HG03064 (cell line): ENCODE data around the gene CYLD.

Experiments used
- ATAC-seq: cut with Tn5 transposase; IDR thresholded peaks from one replicate; pipeline ENCODE4 v1.9.1; 2021; ENCODE audit warnings: low read depth; ENCODE audit not compliant: unreplicated experiment

CYLD gene

DNA sequence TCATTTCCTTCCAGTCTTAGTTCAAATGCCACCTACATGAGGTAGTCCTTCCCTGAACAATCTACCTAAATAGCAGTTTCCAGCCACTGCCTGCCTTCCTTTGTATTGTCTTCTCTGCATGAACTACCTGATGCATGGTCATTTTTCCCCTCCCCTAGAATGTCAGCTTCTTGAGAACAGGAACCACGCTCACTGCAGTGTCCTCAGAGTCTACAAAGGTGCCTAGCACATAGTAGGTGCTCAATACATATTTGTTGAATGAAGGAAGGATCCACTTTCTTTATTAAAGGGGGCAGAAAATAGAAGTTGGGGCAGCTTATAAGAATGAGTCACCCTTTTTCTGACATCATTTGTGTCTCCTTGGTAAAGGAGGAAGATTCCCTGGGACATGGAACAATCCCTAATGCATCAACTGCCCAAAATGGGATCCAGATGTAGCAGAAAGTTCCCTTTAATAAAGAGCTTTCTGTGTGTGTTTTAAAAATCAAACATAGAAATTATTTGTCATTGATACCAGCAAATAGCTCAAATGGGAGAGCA lies 4.4 kb upstream of the CYLD start:
- no peak for ATAC-seq

DNA sequence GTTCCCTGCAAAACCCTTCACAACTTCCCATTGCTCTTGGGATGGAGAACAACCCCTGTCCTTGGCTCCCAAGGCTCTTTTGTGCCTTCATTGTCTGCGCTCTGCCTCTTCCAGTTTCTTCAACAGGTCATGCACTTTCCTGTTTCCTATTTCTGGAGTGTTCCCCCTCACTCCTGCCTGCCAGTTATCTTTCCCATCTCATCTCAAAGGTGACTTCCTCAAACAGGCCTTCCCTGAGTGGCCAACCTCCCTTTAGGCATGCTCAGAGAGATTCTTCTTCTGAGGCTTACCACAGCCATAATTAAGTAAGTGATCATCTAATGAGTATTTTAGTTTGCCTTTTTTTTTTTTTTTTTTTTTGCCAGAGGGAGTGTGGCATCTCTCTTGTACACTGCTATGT lies 2.9 kb upstream of the CYLD start:
- ATAC-seq, result no peak

DNA sequence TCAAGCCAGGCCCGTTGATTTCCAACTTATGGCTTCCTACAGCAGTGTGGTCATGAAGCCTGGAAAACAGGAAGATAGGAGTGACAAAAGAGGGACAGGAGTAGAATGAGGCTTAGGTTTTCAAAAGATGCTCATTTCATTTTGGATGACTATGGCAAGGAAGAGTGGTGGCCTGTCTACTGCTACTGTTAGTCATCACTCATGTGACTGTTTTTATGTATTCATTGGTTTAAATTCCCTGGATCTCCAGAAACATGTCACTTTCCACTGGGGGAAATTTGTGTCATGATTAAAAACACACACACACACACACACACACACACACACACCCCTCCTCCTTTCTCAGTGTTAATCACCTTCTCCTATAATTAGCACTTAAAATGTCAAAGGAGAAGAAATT lies 1.1 kb upstream of the CYLD start:
- no peak for ATAC-seq

DNA sequence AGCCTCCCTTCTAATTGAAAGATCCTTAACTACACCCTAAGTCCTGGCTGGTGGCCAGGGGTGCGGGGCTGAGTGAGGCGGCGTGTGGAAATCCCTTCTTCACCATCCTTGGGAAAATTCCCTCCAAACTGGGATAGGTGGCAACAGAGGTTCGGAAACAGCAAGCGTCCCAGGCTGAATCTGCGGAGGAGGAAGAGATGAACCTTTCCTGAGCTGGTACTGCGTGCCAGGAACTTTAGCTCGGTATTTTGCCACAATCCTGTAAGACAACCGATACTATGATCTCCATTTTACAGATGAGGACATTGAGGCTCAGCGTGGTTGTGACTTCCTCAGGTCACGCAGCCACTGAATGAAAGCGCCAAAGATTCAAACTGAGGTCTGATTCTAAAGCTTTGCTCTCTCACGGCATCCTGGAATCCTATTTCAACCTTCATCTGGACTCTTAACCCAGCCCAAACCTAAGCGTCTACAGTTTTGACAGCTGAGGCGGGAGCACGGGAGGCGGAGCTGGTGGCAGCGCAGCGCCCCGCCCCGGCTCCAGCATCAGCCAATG lies 583 bp upstream of the CYLD start:
- ATAC-seq, result no peak

DNA sequence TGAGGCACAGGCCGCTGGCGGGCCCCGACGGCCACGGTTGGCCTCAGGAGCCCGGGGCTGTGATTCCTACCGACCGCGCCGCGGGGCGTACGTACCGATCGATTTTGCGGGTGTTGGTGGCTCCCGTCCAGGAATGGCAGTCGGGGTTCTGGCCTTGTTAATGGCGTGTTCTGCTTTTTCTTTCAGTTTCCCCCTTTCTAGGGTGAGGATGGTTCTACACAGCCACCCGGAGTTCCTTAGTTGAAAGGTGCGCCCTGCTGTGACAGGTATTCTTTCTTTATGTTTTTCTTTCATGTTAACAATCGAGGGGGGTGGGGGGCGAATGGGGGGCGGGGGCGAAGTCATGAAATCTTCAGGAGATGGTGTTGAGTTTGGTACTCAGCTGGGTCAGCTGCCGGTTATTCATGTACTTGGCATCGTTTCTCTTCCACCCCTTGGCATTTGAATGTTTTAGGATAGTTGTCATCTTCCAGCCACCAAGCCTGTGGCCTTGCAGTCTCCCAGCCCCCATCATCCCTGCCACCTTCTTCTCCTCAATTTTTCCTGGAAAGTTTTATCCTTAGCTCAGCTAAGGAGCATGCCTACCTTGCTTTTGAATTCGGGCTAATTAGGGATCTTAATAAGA lies 802 bp downstream of the CYLD start:
- no peak for ATAC-seq

DNA sequence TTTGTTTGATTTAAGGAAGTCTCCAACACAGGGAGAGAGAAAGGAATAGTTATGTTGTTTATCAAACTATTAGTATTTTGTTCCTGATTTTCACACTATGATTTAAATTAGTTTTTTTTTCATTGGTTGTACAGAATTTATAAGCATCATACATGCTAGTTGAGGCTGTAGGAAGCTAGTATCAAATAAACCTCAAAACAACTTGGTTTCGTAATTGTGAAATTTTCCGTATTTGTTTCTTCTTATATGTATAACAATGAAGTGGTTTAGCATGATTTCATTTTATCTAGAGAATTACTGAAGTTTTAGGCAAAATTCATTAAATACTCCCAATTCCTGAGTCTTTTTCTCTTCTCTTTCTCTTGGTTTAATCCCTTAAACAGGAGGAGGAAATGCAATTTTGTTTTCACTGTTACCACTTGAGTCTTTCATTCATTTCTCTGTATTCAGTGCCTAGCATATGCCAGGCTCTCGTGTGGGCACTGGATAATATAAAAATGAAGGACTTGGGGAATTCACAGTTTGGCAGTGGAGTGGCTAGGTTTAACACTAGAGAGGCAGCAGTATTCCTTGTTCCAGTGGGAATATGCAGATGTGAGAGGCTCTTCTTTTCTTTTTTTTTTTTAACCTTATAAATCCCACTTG lies 1.8 kb downstream of the CYLD start:
- ATAC-seq, result no peak

DNA sequence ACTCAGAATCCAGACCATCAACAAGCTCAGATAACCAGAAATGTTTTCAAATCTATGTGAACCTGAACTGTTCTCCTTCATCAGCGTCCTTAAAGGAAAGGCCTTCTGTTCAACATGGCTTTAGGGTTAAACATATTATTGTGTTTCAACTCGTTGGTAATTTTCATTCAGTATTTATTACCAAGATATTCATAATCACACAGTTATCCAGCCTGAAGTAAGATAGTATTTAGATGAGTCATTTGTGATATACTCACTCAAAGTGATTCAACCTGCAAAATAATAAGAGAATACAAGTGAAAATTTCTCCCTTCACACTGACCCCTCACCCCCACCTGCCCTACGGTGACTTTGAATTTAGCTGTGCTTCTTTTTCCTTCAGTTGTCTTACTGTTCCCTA lies 3.0 kb downstream of the CYLD start:
- no peak for ATAC-seq

DNA sequence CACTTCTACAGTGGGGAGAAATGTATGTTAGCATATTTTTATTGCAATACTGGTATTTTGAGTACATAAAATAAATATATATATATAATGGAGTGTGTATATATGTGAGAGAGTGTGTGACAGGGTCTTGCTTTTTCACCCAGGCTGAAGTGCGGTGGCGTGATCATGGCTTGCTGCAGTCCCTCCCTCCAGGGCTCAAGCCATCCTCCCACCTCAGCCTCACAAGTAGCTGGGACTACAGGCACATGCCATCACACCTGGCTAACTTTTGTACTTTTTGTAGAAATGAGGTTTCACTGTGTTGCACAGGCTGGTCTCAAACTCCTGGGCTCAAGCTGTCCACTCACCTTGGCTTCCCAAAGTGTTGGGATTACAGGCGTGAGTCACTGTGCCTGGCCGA lies 4.1 kb downstream of the CYLD start:
- ATAC-seq, result no peak

DNA sequence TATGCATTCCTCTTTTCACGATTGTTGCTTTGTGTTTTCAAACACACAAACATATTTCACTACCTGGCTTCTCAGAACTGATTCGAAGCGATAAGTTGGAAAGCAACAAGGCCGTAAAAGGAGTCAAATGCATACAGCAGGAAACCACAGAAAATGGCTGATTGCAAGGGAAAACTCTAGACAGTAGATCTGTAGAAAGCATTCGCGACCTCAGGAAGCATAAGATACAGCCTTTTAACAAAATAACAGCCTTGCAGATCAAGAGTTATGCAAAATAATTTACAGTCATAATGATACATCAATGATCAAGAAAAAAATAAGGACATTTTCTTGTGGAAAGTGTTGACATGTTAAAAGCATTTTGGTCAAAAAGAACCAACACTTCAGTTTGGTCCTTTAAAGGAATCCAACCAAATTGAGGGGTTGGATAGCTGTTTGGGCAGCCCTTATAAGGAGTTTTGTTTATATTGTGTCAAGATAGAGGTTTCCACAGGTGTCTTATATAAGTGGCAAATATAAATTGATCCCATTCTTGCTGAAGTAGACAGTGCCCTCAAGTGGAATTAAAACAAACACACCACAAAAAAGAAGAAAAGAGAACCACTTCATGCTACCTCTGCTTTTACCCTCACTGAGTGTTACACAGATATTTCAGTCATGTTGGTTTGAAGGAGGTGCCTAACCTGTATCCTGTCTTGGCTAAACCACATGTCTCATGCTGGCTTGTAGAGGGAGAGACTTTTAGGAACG lies 5.5 kb downstream of the CYLD start:
- no peak for ATAC-seq

DNA sequence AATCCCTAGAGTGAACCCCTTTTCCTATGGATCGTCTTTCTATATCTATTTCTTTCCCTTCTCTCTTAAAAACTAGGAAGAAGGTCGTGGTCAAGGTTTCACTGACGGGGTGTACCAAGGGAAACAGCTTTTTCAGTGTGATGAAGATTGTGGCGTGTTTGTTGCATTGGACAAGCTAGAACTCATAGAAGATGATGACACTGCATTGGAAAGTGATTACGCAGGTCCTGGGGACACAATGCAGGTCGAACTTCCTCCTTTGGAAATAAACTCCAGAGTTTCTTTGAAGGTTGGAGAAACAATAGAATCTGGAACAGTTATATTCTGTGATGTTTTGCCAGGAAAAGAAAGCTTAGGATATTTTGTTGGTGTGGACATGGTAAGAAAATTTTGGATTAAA lies 9.6 kb downstream of the CYLD start:
- ATAC-seq, result no peak

DNA sequence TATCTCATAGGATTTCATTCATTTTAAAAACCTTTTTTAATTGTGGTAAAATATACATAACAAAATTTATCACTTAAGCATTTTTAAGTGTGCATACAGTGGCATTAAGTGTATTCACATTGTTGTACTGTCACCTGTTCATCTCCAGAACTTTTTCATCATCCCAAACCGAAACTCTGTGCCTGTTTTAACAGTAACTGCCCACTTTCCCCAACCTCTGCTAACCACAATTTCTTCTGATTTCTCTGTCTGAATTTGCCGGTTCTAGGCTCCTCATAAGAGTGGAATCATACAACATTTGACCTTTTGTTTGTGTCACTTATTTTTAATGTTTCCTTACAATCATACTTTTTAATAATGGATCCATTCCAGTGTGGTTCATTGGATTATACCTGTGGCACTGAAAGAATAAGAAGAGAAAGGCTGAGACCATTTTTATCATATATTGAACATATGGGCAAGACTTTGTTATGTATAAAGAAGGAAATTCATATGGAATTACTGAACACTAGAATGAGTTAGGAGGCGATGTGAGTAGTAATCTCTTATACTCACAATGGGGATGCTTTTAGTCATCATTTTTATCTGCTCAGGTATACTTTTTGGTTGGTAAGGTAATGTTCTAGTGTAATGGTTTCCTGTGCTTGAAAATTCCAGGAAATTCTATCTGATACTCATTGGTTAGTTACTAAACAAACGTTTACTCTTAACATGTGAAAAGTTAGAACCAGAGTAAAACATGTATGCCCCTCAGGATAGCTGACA lies 10.8 kb downstream of the CYLD start:
- no peak for ATAC-seq

DNA sequence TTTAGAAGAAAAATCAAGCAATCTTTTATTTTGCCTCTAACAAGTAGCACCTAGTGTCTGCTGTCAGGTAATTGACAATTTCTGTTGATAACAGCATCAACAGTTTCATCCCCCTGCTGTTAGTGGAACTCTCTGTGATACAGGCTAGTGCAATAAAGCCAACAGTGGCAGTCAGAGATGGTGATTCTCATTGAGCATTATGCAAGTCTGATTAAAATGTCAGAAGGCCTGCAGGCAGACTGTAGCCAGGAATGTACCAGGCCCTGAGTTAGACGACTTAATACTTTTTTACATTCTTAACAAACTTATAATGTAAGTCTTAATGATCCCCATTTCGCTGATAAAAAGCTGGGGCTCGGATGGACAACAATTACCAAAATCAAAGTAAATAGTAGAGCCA lies 14.6 kb downstream of the CYLD start:
- ATAC-seq, result no peak

DNA sequence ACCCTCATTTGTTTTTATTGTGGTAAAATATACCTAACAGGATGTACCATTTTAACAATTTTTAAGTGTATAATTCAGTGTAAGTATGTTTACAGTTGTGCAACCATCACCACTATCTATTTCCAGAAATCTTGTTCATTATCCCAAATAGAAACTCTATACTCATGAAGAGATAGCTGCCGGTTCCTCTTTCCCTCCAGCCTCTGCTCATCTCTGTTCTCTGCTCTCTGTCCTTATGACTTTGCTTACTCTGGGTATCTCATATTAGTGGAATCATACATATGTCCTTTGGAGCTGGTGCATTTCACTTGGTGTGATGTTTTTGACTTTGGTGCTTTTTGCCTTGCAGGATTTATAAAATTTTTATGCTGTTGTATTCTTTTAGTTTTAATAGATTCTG lies 19.4 kb downstream of the CYLD start:
- ATAC-seq, result no peak

DNA sequence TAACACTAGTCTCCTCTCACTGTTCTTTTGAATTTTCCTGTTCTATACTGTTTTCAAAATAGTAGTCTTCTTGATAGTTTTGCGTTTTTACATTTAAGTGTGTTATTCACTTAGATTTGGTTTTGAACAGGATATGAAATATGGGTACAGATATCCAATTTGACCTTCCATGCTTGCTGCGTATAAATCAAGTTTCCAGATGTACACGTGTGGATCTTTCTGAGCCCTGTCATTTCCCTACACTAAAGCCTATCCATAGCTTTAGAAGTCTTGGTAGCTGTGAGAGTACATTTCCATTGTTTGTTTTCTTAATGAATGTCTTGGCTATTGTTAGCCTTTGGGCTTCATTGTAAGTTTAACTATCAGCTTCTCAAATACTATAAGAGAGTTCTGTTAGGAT lies 20.4 kb downstream of the CYLD start:
- ATAC-seq, result no peak

DNA sequence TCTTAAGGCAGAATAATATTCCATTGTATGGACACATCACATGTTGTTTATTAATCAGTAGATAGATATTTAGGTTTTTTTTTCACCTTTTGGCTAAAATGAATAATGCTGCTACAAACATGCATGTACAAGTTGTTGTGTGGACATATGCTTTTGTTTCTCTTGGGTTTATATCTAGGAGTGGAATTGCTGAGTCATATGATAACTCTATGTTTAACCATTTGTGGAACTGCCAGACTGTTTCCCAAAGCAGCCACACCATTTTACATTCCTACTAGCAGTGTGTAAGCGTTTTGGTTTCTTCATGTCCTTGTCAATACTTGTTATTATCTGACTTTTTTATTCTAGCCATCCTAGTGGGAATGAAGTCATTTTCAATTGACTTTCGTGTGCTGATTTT lies 21.3 kb downstream of the CYLD start:
- no peak for ATAC-seq

DNA sequence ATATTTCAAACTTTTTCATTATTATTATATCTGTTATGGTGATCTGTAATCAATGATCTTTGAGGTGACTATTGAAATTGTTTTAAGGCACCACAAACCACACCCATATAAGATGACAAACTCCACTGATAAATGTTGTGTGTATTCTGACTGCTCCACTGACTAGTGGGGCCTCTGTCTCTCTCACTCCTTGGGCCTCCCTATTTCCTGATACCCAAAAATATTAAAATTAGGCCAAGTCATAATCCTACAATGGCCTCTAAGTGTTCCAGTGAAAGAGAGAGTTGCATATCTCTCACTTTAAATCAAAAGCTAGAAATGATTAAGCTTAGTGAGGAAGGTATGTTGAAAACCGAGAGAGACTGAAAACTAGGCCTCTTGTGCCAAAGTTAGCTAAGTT lies 23.4 kb downstream of the CYLD start:
- ATAC-seq, result no peak

DNA sequence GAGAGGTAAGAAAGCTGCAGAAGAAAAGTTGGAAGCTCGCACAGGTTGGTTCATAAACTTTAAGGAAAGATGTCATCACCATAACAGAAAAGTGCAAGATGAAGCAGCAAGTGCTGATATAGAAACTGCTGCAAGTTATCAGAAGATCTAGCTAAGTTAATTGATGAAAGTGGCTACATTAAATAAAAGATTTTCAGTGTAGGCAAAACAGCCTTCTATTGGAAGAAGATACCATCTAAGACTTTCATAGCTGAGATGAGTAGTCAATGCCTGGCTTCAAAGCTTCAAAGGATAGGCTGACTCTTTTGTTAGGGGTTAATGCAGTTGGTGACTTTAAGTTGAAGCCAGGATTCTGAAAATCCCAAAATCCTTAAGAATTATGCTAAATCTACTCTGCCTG lies 24.0 kb downstream of the CYLD start:
- ATAC-seq, result no peak

DNA sequence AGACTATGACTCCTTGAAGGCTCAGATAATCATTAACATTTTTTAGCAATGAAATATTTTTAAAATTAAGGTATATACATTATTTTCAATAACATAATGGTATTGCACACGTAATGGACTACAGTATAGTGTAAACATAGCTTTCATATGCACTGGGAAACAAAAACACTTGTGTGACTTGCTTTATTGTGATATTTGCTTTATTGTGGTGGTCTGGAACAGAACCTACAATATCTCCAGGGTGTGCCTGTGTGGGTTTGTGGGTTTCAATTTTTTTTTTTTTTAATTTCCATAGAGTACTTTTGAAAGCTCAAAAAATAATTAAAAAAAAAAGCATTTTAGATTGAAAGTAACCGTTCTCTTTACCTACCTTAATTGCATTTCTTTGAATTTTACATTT lies 25.3 kb downstream of the CYLD start:
- no peak for ATAC-seq

DNA sequence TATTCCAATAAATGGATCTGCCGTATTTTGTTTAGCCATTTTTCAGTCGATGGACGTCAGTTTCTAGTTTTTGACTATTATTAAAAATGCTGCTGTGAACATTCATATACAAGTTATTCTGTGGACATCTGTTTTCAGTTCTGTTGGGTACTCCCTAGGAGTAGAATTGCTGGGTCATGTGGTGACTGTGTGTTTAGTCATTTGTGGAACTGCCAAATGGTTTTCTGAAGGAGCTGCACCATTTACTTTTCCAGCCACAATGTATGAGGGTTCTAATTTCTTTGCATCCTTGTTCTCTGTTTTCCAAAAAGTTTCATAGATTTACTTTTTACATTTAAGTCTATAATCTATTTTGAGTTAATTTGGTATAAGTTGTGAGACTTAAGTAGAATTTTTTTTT lies 29.5 kb downstream of the CYLD start:
- ATAC-seq, result no peak

DNA sequence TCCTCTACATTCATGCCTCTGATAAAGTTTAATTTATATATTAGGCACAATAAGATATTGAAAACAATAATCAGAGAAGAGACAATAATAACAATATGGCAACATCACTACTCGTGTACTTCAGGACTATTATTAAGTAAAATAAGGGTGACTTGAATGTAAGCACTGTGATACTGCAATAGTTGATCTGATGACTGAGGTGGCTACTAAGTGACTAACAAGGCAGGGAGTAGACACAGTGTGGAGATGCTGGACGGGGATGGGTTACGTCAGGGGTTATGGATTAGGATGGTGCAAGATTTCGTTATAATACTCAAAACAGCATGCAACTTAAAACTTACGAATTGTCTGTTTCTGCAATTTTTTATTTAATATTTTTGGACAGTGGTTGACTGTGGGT lies 32.5 kb downstream of the CYLD start:
- ATAC-seq, result no peak

DNA sequence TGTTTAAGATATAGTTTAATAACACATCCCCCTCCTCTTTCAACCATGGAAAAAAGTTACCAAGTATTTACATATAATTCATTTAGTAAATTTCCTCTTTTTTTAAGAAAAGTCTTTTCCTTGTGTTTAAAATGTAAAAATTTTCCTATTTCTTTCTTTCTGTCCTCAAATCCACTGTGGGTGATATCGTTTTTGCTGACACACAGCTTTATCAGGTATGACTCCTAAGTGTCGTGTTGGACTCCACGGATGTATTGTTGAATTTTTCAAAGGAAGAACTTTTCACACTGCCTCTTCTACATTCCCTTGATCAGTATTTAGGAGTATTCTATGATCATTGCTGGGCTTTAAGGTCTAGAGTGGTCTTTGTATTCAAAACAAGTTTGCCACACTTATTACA lies 33.1 kb downstream of the CYLD start:
- ATAC-seq, result no peak
